Esophagus muscularis mucosa (tissue), 4 donors: ENCODE measurements around the gene TBCEL. TPM values are rescaled to one million over a fixed set of nuclear protein-coding genes. Genes with fewer than 3 reads are reported as not detected.

Source experiments
- DNase-seq: peaks from one replicate; pipeline ENCODE4 v3.0.0-alpha.2; 2017; ENCODE audit errors: extremely low spot score
- H3K27ac ChIP-seq, 4 donors: fragments of 200-600 bp; sonication (generic); replicated peaks in 1 of 4; 1 replicate in 3 of 4; 2 replicates in 1 of 4; pipeline ENCODE4 v1.5.1; 2016 to 2019; ENCODE audit warnings: mild to moderate bottlenecking in 1 of 4
- H3K27me3 ChIP-seq, 4 donors: fragments of 200-600 bp; sonication (generic); one replicate each; pipeline versions ENCODE4 v1.5.1 to v1.6.0; 2016 to 2019
- H3K36me3 ChIP-seq, 4 donors: fragments of 200-600 bp; sonication (generic); one replicate each; pipeline ENCODE4 v1.5.1; 2016 to 2019
- H3K4me1 ChIP-seq, 4 donors: fragments of 200-600 bp; sonication (generic); one replicate each; pipeline ENCODE4 v1.5.1; 2016 to 2019
- H3K4me3 ChIP-seq, 4 donors: fragments of 200-600 bp; sonication (generic); 1 replicate in 2 of 4; 2 replicates in 2 of 4; pipeline ENCODE4 v1.5.1; 2016 to 2019; ENCODE audit warnings: mild to moderate bottlenecking in 4 of 4, moderate library complexity in 1 of 4
- H3K9me3 ChIP-seq, 4 donors: fragments of 200-600 bp; sonication (generic); 1 replicate in 3 of 4; 2 replicates in 1 of 4; pipeline ENCODE4 v1.5.1; 2016 to 2019
- EP300 ChIP-seq: sonication (generic); formaldehyde crosslinking; IDR thresholded peaks from one replicate; pipeline ENCODE4 v1.6.1; 2017; ENCODE audit warnings: antibody characterized with exemption
- POLR2A ChIP-seq: fragments of 450-650 bp; IDR thresholded peaks from one replicate; pipeline ENCODE4 v1.6.1; 2017; ENCODE audit warnings: antibody characterized with exemption, moderate library complexity, mild to moderate bottlenecking, low read depth
- POLR2AphosphoS5 ChIP-seq, 2 donors: sonication (generic); formaldehyde crosslinking; IDR thresholded peaks; one replicate each; pipeline ENCODE4 v1.6.1; 2017; ENCODE audit warnings: antibody characterized with exemption in 2 of 2
- WGBS: methylation state at CpG from one replicate; pipeline ENCODE4 v1.1.5; 2018; 5-methylcytosine and 5-hydroxymethylcytosine counted together
- intact Hi-C: fragments of 100-400 bp; cut with DNase I; formaldehyde crosslinking; loops from one replicate; pipeline ENCODE4 v1.15.1; 2023
- total RNA-seq, 4 donors: library from RNA; depleted of rRNA; stranded (reverse); fragments of >200 nt; gene quantifications; one replicate each; pipeline versions ENCODE4 v1.1.0 to v1.2.1, GENCODE V29; 2016
- TF ChIP-seq, protein P1 (sequence below), 3 experiments: fragments of 200-600 bp in 2 of 3; fragments of 450-650 bp in 1 of 3; sonication (generic) in 2 of 3; IDR thresholded peaks; one replicate each; pipeline ENCODE4 v1.5.1; 2017 to 2019; ENCODE audit warnings: antibody characterized with exemption in 3 of 3, mild to moderate bottlenecking in 2 of 3, moderate library complexity in 1 of 3

The TBCEL gene
- total RNA-seq, 4 donors from 2014 or later, result 25.0 to 31.4 (median 27.9) TPM

DNA sequence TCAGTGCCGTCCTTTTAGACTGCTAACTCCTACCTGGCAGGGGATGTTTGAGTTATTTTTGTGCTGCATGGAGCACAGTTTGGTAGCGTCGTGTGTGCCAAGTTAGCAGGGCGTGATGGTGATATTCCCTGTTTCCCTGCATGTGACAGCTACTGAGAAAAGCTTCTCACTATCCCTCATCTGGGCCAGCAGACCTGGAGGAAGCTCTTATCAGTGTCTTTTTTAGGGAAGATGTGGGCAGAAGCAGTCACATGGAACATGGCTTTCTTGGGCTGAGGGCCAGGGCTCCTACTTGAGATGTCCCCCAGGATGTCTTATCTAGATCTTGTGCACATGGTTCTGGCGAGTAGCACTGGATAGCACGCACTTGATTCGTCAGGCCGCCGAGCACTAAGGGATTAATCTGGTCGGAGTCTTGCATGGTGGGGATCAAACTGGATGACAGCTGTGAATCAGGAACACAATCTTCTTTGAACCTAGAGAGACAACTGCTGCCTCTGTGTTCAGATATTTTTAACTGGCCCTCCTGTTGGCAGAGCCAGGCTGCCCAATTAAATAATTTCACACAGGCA is 110.9 kb downstream of the TBCEL start:
- 82% methylated on average over 10 of the region's 10 CpGs for WGBS
- Histone ChIP-seq H3K9me3 (no peaks in the 10 kb centered on the region), H3K27me3 (no peaks in the 10 kb centered on the region), H3K27ac (no peak overlapping the region), H3K4me3 (no peak overlapping the region), H3K36me3 (peaks cover 0 to 5% (median 0%) of the 10 kb centered on the region in 4 donors), H3K4me1 (peaks cover 0 to 11% (median 0%) of the 10 kb centered on the region in 4 donors)
- intact Hi-C loops, result no loop called here
- DNase-seq, result no peak
- TF ChIP-seq POLR2AphosphoS5 (IDR thresholded peaks at IDR 0.05) (no peak), EP300 (no peak), POLR2A (no peak)
- TF ChIP-seq, protein P1, sequence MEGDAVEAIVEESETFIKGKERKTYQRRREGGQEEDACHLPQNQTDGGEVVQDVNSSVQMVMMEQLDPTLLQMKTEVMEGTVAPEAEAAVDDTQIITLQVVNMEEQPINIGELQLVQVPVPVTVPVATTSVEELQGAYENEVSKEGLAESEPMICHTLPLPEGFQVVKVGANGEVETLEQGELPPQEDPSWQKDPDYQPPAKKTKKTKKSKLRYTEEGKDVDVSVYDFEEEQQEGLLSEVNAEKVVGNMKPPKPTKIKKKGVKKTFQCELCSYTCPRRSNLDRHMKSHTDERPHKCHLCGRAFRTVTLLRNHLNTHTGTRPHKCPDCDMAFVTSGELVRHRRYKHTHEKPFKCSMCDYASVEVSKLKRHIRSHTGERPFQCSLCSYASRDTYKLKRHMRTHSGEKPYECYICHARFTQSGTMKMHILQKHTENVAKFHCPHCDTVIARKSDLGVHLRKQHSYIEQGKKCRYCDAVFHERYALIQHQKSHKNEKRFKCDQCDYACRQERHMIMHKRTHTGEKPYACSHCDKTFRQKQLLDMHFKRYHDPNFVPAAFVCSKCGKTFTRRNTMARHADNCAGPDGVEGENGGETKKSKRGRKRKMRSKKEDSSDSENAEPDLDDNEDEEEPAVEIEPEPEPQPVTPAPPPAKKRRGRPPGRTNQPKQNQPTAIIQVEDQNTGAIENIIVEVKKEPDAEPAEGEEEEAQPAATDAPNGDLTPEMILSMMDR (IDR thresholded peaks at IDR 0.05), result no peak

DNA sequence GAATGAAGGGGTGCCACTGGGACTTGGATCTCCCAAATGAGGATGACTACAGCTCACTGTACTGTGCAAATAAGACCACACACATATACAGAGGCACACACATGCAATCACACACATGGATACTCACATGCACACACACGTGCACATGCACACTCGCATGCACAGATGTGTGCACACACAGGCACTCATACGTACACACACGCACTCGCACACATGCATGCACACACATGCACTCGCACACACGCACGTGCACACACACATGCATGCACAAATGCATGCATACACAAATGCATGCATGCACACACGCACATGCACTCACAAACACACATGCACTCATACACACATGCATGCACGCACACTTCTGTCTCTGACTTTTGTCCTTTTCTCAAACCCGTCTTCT is 113.1 kb downstream of the TBCEL start:
- Histone ChIP-seq H3K4me3 (no peak overlapping the region), H3K27me3 (no peaks in the 10 kb centered on the region), H3K36me3 (peaks cover 0 to 5% (median 0%) of the 10 kb centered on the region in 4 donors), H3K9me3 (no peaks in the 10 kb centered on the region), H3K4me1 (peaks cover 0 to 11% (median 0%) of the 10 kb centered on the region in 4 donors), H3K27ac (no peak overlapping the region)
- intact Hi-C loops, result no loop called here
- TF ChIP-seq EP300 (no peak), POLR2AphosphoS5 (IDR thresholded peaks at IDR 0.05) (no peak), POLR2A (no peak)
- TF ChIP-seq, protein P1 (IDR thresholded peaks at IDR 0.05), result no peak
- WGBS, result 98% methylated on average over 11 of the region's 11 CpGs
- DNase-seq, result no peak

DNA sequence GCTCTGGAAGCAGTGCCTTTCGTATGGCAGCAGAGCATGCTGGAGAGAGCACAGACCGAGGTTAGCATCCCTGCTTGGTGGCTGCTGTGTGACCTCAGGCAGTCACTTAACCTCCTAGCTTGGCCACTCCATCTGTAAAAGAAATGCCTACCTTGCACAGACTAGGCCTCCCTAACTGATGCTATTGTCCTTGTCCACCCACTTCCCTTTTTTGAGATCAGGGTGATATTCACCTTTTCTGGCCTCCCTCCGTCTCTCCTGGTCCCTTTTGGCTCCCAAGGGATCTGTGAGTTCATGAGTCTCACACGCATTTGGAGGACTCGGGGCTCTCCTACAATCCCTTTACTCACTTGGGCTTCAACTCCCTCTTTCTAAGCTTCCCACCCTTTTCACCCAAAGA is 114.4 kb downstream of the TBCEL start:
- no peaks in the 10 kb centered on the region for H3K27me3 ChIP-seq
- 96% methylated on average over 5 of the region's 5 CpGs for WGBS
- no peak for DNase-seq
- no peak overlapping the region for H3K4me3 ChIP-seq
- TF ChIP-seq EP300, result no peak
- no peak for TF ChIP-seq POLR2AphosphoS5 (IDR thresholded peaks at IDR 0.05)
- TF ChIP-seq, protein P1 (IDR thresholded peaks at IDR 0.05), result no peak
- TF ChIP-seq POLR2A, result no peak
- peaks cover 0 to 5% (median 0%) of the 10 kb centered on the region in 4 donors for H3K36me3 ChIP-seq
- no peak overlapping the region for H3K27ac ChIP-seq
- no peaks in the 10 kb centered on the region for H3K9me3 ChIP-seq
- intact Hi-C loops, result no loop called here
- H3K4me1 ChIP-seq, result peaks cover 0 to 11% (median 0%) of the 10 kb centered on the region in 4 donors

DNA sequence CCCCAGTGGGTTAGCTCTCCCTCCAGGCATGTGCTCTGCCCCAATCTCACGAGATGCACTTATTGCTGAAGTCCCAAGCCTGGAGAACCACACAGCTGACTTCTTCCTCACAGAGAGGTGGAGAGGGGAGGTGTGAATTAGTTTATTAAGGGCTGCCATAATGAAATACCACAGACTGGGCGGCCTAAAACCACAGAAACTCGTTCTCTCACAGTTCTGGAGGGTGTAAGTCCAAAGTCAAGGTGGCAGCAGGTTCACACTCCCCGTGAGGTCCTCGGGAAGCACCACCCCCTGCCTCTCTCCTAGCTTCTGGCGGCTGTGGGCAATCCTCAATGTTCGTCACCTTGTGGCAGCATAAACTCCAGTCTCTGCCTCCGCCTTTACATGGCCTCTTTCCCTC is 116.5 kb downstream of the TBCEL start:
- Histone ChIP-seq H3K9me3 (no peaks in the 10 kb centered on the region), H3K4me3 (no peak overlapping the region), H3K27ac (no peak overlapping the region), H3K36me3 (peaks cover 0 to 5% (median 0%) of the 10 kb centered on the region in 4 donors), H3K4me1 (peaks cover 0 to 3% (median 0%) of the 10 kb centered on the region in 4 donors), H3K27me3 (no peaks in the 10 kb centered on the region)
- WGBS, result 62% methylated on average over 7 of the region's 8 CpGs
- DNase-seq, result no peak
- intact Hi-C loops, result no loop called here
- TF ChIP-seq, protein P1 (IDR thresholded peaks at IDR 0.05), result no peak
- TF ChIP-seq EP300 (no peak), POLR2AphosphoS5 (IDR thresholded peaks at IDR 0.05) (no peak), POLR2A (no peak)

Other genes starting within 250 kb of the TBCEL start
- 1 to 10 TPM in 1 of 4 donors, under 1 TPM in 3; 0.80 to 1.2 (median 0.90) TPM for gene TECTA, start 77.1 kb downstream of the TBCEL start, total RNA-seq